T-helper 22 cell (primary cell): ENCODE data around the gene HOPX.
"Not testable (repeated sequence)": the region's sequence is repeated elsewhere in the genome, so short reads cannot be mapped to it uniquely, and the experiment has no call there.

ENCODE experiments used
- DNase-seq: peaks from one replicate; pipeline ENCODE4 v3.0.0-alpha.2; 2020; ENCODE audit warnings: low read depth

HOPX gene

GRCh38 chr4:56681158-56681852, at the start of gene HOPX:
Gene HOPX (minus strand): TSS chr4:56681296. CDS start chr4:56657816, 23,480 bp downstream.
- DNase-seq, result no peak

GRCh38 chr4:56730097-56730496, 49.0 kb upstream of the HOPX start:
- DNase-seq, result no peak

GRCh38 chr4:56728512-56728911, 47.4 kb upstream of the HOPX start:
- no peak for DNase-seq

- no peak for DNase-seq
Observed at GRCh38 chr4:56727150-56727549, 46.1 kb upstream of the HOPX start.

- not testable (repeated sequence) for DNase-seq
Observed at GRCh38 chr4:56726593-56726992, 45.5 kb upstream of the HOPX start.

GRCh38 chr4:56723659-56724230, 42.6 kb upstream of the HOPX start:
- DNase-seq, result no peak

- DNase-seq, result no peak
Observed at GRCh38 chr4:56723201-56723605, 42.1 kb upstream of the HOPX start.

GRCh38 chr4:56708146-56708545, 27.1 kb upstream of the HOPX start:
- DNase-seq, result no peak

- DNase-seq, result no peak
Observed at GRCh38 chr4:56705966-56706365, 24.9 kb upstream of the HOPX start.

- DNase-seq, result no peak
Observed at GRCh38 chr4:56705334-56705733, 24.2 kb upstream of the HOPX start.

- no peak for DNase-seq
Observed at GRCh38 chr4:56704089-56704871, 23.2 kb upstream of the HOPX start.

GRCh38 chr4:56703378-56703777, 22.3 kb upstream of the HOPX start:
- no peak for DNase-seq

- DNase-seq, result no peak
Observed at GRCh38 chr4:56701644-56702043, 20.5 kb upstream of the HOPX start.

- DNase-seq, result no peak
Observed at GRCh38 chr4:56701161-56701480, 20.0 kb upstream of the HOPX start.

GRCh38 chr4:56699537-56700105, 18.5 kb upstream of the HOPX start:
- DNase-seq, result no peak

GRCh38 chr4:56698329-56698728, 17.2 kb upstream of the HOPX start:
- no peak for DNase-seq

GRCh38 chr4:56696056-56696455, 15.0 kb upstream of the HOPX start:
- DNase-seq, result no peak

GRCh38 chr4:56693476-56693875, 12.4 kb upstream of the HOPX start:
- not testable (repeated sequence) for DNase-seq

- DNase-seq, result no peak
Observed at GRCh38 chr4:56692576-56692975, 11.5 kb upstream of the HOPX start.

GRCh38 chr4:56691425-56691824, 10.3 kb upstream of the HOPX start:
- no peak for DNase-seq

- DNase-seq, result no peak
Observed at GRCh38 chr4:56690393-56690792, 9.3 kb upstream of the HOPX start.

GRCh38 chr4:56689201-56689969, 8.3 kb upstream of the HOPX start:
- DNase-seq, result no peak
